Neural cell (in vitro differentiated cells): ENCODE measurements around the gene CCDC124. TPM values are rescaled to one million over a fixed set of nuclear protein-coding genes. Genes with fewer than 3 reads are reported as not detected.

Experiments used
- H2AFZ ChIP-seq: fragments of 200-600, 300-800 bp; sonication (generic), shearing (Covaris generic); 2 replicates; pipeline ENCODE4 v1.6.0; 2014; ENCODE audit warnings: low read depth, mild to moderate bottlenecking, antibody characterized with exemption, low read length, moderate library complexity
- H3F3A ChIP-seq: fragments of 200-600 bp; shearing (Covaris generic); 2 replicates; pipeline ENCODE4 v1.6.1; 2016; ENCODE audit warnings: mild to moderate bottlenecking, moderate library complexity, mixed read lengths, antibody characterized with exemption, low read length; ENCODE audit not compliant: insufficient read depth, poor library complexity, severe bottlenecking
- H3K27ac ChIP-seq: fragments of 200-600, 300-800 bp; sonication (generic), shearing (Covaris generic); 2 replicates; pipeline ENCODE4 v1.5.1; 2014; ENCODE audit warnings: mild to moderate bottlenecking, low read length, moderate library complexity
- H3K27me3 ChIP-seq: fragments of 300-800, 200-600 bp; sonication (generic), shearing (Covaris generic); 2 replicates; pipeline ENCODE4 v1.6.0; 2014; ENCODE audit warnings: mild to moderate bottlenecking, low read depth, low read length, moderate library complexity; ENCODE audit not compliant: insufficient read depth
- H3K36me3 ChIP-seq: fragments of 300-800, 200-600 bp; sonication (generic), shearing (Covaris generic); 2 replicates; pipeline ENCODE4 v1.5.1; 2014; ENCODE audit warnings: mild to moderate bottlenecking, antibody characterized with exemption, low read length, moderate library complexity; ENCODE audit not compliant: insufficient read depth
- H3K4me2 ChIP-seq: fragments of 300-800, 200-600 bp; sonication (generic), shearing (Covaris generic); 2 replicates; pipeline ENCODE4 v1.6.0; 2014; ENCODE audit warnings: mild to moderate bottlenecking, low read length
- H3K4me3 ChIP-seq: fragments of 300-800, 200-600 bp; sonication (generic), shearing (Covaris generic); 2 replicates; pipeline ENCODE4 v1.5.1; 2014; ENCODE audit warnings: mild to moderate bottlenecking, low read length, moderate library complexity
- H3K79me2 ChIP-seq: fragments of 200-600 bp; shearing (Covaris generic); replicated peaks from 2 replicates; pipeline ENCODE4 v1.6.0; 2014; ENCODE audit warnings: mild to moderate bottlenecking, low read length, moderate library complexity; ENCODE audit not compliant: insufficient read depth
- H3K9ac ChIP-seq: fragments of 300-800, 200-600 bp; sonication (generic), shearing (Covaris generic); 2 replicates; pipeline ENCODE4 v1.6.1; 2016; ENCODE audit warnings: mild to moderate bottlenecking, low read length, mixed read lengths
- H3K9me2 ChIP-seq: fragments of 200-600 bp; shearing (Covaris generic); 2 replicates; pipeline ENCODE4 v1.6.1; 2016; ENCODE audit warnings: mild to moderate bottlenecking, low read length, mixed read lengths; ENCODE audit not compliant: insufficient read depth
- H3K9me3 ChIP-seq: fragments of 200-600, 300-800 bp; sonication (generic), shearing (Covaris generic); 2 replicates; pipeline ENCODE4 v1.6.1; 2016; ENCODE audit warnings: mild to moderate bottlenecking, mixed run types, low read length, moderate library complexity, mixed read lengths
- H4K20me1 ChIP-seq: fragments of 200-600 bp; shearing (Covaris generic); 2 replicates; pipeline ENCODE4 v1.6.1; 2016; ENCODE audit warnings: mild to moderate bottlenecking, mixed run types; ENCODE audit not compliant: insufficient read depth
- EP300 ChIP-seq: fragments of 450-650 bp; conservative IDR thresholded peaks from 2 replicates; pipeline ENCODE4 v1.6.1; 2014; ENCODE audit warnings: antibody characterized with exemption, mild to moderate bottlenecking, moderate library complexity; ENCODE audit not compliant: poor library complexity, severe bottlenecking
- EZH2 ChIP-seq: fragments of 200-600, 300-800 bp; shearing (Covaris generic), sonication (generic); IDR thresholded peaks from 2 replicates; pipeline ENCODE4 v1.6.1; 2014; ENCODE audit warnings: antibody characterized with exemption, low read length, borderline replicate concordance, mild to moderate bottlenecking; ENCODE audit not compliant: insufficient read depth, poor library complexity, severe bottlenecking
- MXI1 ChIP-seq: fragments of 450-650 bp; conservative IDR thresholded peaks from 2 replicates; pipeline ENCODE4 v1.6.1; 2014; ENCODE audit warnings: antibody characterized with exemption, mild to moderate bottlenecking; ENCODE audit not compliant: poor library complexity, severe bottlenecking
- POLR2AphosphoS5 ChIP-seq: IDR thresholded peaks from 2 replicates; pipeline ENCODE4 v1.6.1; 2012
- RAD21 ChIP-seq: fragments of 450-650 bp; conservative IDR thresholded peaks from 2 replicates; pipeline ENCODE4 v1.6.1; 2014; ENCODE audit warnings: antibody characterized with exemption, mild to moderate bottlenecking, moderate library complexity
- SMC3 ChIP-seq: fragments of 450-650 bp; conservative IDR thresholded peaks from 2 replicates; pipeline ENCODE4 v1.6.1; 2014; ENCODE audit warnings: antibody characterized with exemption, mild to moderate bottlenecking, moderate library complexity; ENCODE audit not compliant: poor library complexity
- TAF1 ChIP-seq: IDR thresholded peaks from 2 replicates; pipeline ENCODE4 v1.6.1; 2012; ENCODE audit warnings: low read depth
- polyA plus RNA-seq: library from polyadenylated mRNA; depleted of rRNA; stranded (reverse); fragments of >200 nt; gene quantifications from 2 replicates; pipeline ENCODE4 v1.2.3, GENCODE V29; 2014
- TF ChIP-seq, protein P1 (sequence below): IDR thresholded peaks from 2 replicates; pipeline ENCODE4 v1.6.1; 2012; ENCODE audit warnings: borderline replicate concordance
- TF ChIP-seq, protein P2 (sequence below): fragments of 450-650 bp; IDR thresholded peaks from 2 replicates; pipeline ENCODE4 v1.5.1; 2014; ENCODE audit warnings: antibody characterized with exemption, mild to moderate bottlenecking, moderate library complexity; ENCODE audit not compliant: poor library complexity, severe bottlenecking

The CCDC124 gene
- polyA plus RNA-seq, 1 donor from 2014 or later: 31.0 TPM

DNA sequence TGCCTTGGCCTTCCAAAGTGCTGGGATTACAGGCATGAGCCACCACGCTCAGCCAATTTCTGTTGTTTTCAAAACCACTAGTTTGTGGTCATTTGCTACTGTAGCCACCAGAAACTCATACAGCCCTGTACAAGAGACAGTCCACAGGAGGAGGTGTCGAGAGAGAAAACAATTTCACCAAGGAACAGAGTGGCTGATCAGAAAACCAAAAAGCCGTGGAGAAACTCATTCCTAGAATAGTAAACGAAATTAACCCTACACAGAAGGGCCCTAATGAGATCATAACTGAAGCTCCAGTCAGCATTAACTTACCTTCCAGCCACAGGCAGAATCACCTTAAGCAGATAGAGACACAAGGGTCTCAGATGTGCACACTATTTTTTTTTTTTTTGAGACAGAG is 3.8 kb upstream of the CCDC124 start:
- Histone ChIP-seq H3K9me3 (no peaks in the 10 kb centered on the region), H4K20me1 (no peaks in the 10 kb centered on the region), H3K36me3 (no peaks in the 10 kb centered on the region), H3K9ac (no peak overlapping the region), H3K79me2 (peaks cover 10% of the 10 kb centered on the region), H3K27me3 (no peaks in the 10 kb centered on the region), H3K9me2 (no peaks in the 10 kb centered on the region), H3K27ac (no peak overlapping the region), H3F3A (no peaks in the 10 kb centered on the region), H3K4me2 (no peak overlapping the region), H3K4me3 (no peak overlapping the region), H2AFZ (no peak overlapping the region)
- TF ChIP-seq POLR2AphosphoS5 (no peak), RAD21 (no peak), EP300 (no peak), TAF1 (no peak), SMC3 (no peak), MXI1 (no peak), EZH2 (no peak)
- TF ChIP-seq, protein P1, sequence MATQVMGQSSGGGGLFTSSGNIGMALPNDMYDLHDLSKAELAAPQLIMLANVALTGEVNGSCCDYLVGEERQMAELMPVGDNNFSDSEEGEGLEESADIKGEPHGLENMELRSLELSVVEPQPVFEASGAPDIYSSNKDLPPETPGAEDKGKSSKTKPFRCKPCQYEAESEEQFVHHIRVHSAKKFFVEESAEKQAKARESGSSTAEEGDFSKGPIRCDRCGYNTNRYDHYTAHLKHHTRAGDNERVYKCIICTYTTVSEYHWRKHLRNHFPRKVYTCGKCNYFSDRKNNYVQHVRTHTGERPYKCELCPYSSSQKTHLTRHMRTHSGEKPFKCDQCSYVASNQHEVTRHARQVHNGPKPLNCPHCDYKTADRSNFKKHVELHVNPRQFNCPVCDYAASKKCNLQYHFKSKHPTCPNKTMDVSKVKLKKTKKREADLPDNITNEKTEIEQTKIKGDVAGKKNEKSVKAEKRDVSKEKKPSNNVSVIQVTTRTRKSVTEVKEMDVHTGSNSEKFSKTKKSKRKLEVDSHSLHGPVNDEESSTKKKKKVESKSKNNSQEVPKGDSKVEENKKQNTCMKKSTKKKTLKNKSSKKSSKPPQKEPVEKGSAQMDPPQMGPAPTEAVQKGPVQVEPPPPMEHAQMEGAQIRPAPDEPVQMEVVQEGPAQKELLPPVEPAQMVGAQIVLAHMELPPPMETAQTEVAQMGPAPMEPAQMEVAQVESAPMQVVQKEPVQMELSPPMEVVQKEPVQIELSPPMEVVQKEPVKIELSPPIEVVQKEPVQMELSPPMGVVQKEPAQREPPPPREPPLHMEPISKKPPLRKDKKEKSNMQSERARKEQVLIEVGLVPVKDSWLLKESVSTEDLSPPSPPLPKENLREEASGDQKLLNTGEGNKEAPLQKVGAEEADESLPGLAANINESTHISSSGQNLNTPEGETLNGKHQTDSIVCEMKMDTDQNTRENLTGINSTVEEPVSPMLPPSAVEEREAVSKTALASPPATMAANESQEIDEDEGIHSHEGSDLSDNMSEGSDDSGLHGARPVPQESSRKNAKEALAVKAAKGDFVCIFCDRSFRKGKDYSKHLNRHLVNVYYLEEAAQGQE: no peak
- TF ChIP-seq, protein P2, sequence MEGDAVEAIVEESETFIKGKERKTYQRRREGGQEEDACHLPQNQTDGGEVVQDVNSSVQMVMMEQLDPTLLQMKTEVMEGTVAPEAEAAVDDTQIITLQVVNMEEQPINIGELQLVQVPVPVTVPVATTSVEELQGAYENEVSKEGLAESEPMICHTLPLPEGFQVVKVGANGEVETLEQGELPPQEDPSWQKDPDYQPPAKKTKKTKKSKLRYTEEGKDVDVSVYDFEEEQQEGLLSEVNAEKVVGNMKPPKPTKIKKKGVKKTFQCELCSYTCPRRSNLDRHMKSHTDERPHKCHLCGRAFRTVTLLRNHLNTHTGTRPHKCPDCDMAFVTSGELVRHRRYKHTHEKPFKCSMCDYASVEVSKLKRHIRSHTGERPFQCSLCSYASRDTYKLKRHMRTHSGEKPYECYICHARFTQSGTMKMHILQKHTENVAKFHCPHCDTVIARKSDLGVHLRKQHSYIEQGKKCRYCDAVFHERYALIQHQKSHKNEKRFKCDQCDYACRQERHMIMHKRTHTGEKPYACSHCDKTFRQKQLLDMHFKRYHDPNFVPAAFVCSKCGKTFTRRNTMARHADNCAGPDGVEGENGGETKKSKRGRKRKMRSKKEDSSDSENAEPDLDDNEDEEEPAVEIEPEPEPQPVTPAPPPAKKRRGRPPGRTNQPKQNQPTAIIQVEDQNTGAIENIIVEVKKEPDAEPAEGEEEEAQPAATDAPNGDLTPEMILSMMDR: no peak

DNA sequence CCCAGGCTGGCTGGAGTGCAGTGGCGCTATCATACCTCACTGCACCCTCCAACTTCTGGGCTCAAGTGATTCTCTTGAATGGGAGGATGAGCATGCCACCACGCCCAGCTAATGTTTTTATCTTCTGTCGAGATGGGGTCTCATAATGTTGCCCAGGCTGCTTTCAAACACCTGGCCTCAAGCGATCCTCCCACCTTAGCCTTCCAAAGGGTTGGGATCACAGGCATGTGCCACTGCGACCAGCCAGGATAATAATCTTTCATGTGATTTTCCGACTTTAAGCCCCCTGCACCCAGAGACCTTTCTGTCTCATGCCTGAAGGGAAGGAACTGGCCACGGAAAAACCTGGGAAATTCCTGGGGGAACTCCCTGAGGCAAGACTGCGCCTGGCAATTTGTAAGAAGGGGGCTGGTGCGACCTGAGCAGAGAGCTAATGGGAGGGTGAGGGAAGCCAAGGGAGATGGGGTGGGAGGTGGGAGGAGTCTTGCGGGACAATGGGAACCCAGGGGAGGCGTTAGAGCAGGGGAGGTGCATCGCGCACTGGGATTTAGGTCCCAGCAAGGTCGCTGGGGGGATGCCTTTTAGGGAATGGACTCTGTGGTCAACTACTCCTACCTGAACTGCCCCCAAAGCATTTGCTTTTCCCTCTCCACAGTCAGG is 1.2 kb upstream of the CCDC124 start:
- H3K36me3 ChIP-seq: no peaks in the 10 kb centered on the region
- H3F3A ChIP-seq: no peaks in the 10 kb centered on the region
- H3K79me2 ChIP-seq: peaks cover 10% of the 10 kb centered on the region
- H2AFZ ChIP-seq: peak overlapping the region; percentile 90
- peak overlapping the region; percentile 92 for H3K4me3 ChIP-seq
- H3K27me3 ChIP-seq: no peaks in the 10 kb centered on the region
- no peaks in the 10 kb centered on the region for H3K9me3 ChIP-seq
- TF ChIP-seq MXI1 (no peak), POLR2AphosphoS5 (no peak), RAD21 (no peak)
- H3K27ac ChIP-seq: no peak overlapping the region
- H4K20me1 ChIP-seq: no peaks in the 10 kb centered on the region
- no peaks in the 10 kb centered on the region for H3K9me2 ChIP-seq
- no peak overlapping the region for H3K4me2 ChIP-seq
- peak overlapping the region; percentile 77 for H3K9ac ChIP-seq
